ENCODE data around the gene SLC25A3. TPM values are rescaled to one million over a fixed set of nuclear protein-coding genes. Genes with fewer than 3 reads are reported as not detected.
"Not testable (repeated sequence)": the region's sequence is repeated elsewhere in the genome, so short reads cannot be mapped to it uniquely, and the experiment has no call there.

The SLC25A3 gene
- polyA plus RNA-seq, 1 donor: 521 TPM

GRCh38 chr12:98635657-98636323, 42.3 kb downstream of the SLC25A3 start:
- 92% methylated on average over 2 of the region's 4 CpGs for WGBS (ENCODE audit: insufficient coverage, low lambda C conversion rate)
- H3K9me3 ChIP-seq (ENCODE audit: control insufficient read depth, low read depth, low read length): no peaks in the 10 kb centered on the region
- no peaks in the 10 kb centered on the region for H3K27me3 ChIP-seq (ENCODE audit: control insufficient read depth, insufficient read depth, low read length)
- H3K4me3 ChIP-seq (ENCODE audit: low read length): no peak overlapping the region
- DNase-seq: no peak
- H3K27ac ChIP-seq (ENCODE audit: low read length): no peak overlapping the region
- H3K36me3 ChIP-seq (ENCODE audit: control insufficient read depth, insufficient read depth, low read length): peaks cover 5% of the 10 kb centered on the region
- no peaks in the 10 kb centered on the region for H3K4me1 ChIP-seq (ENCODE audit: control insufficient read depth, insufficient read depth, low read length)

GRCh38 chr12:98637068-98637467, 43.6 kb downstream of the SLC25A3 start:
- Histone ChIP-seq H3K4me1 (ENCODE audit: control insufficient read depth, insufficient read depth, low read length) (no peaks in the 10 kb centered on the region), H3K36me3 (ENCODE audit: control insufficient read depth, insufficient read depth, low read length) (peaks cover 5% of the 10 kb centered on the region), H3K27me3 (ENCODE audit: control insufficient read depth, insufficient read depth, low read length) (no peaks in the 10 kb centered on the region), H3K9me3 (ENCODE audit: control insufficient read depth, low read depth, low read length) (no peaks in the 10 kb centered on the region), H3K4me3 (ENCODE audit: low read length) (no peak overlapping the region), H3K27ac (ENCODE audit: low read length) (no peak overlapping the region)
- no peak for DNase-seq
- WGBS (ENCODE audit: insufficient coverage, low lambda C conversion rate): 100% methylated on average over 2 of the region's 2 CpGs

- H3K27ac ChIP-seq (ENCODE audit: low read length): no peak overlapping the region
- H3K9me3 ChIP-seq (ENCODE audit: control insufficient read depth, low read depth, low read length): no peaks in the 10 kb centered on the region
- peaks cover 3% of the 10 kb centered on the region for H3K36me3 ChIP-seq (ENCODE audit: control insufficient read depth, insufficient read depth, low read length)
- H3K4me1 ChIP-seq (ENCODE audit: control insufficient read depth, insufficient read depth, low read length): no peaks in the 10 kb centered on the region
- no peak for DNase-seq
- no peaks in the 10 kb centered on the region for H3K27me3 ChIP-seq (ENCODE audit: control insufficient read depth, insufficient read depth, low read length)
- no peak overlapping the region for H3K4me3 ChIP-seq (ENCODE audit: low read length)
- WGBS (ENCODE audit: insufficient coverage, low lambda C conversion rate): no CpG with 5 or more reads among the region's 2 CpGs
Measured at GRCh38 chr12:98638009-98638408, 44.5 kb downstream of the SLC25A3 start.

- 100% methylated on average over 1 of the region's 3 CpGs for whole genome bisulfite sequencing (ENCODE audit: insufficient coverage, low lambda C conversion rate)
- Histone ChIP-seq H3K36me3 (ENCODE audit: control insufficient read depth, insufficient read depth, low read length) (peaks cover 2% of the 10 kb centered on the region), H3K27me3 (ENCODE audit: control insufficient read depth, insufficient read depth, low read length) (no peaks in the 10 kb centered on the region), H3K9me3 (ENCODE audit: control insufficient read depth, low read depth, low read length) (no peaks in the 10 kb centered on the region), H3K4me1 (ENCODE audit: control insufficient read depth, insufficient read depth, low read length) (no peaks in the 10 kb centered on the region), H3K27ac (ENCODE audit: low read length) (no peak overlapping the region), H3K4me3 (ENCODE audit: low read length) (no peak overlapping the region)
- no peak for DNase-seq
Measured at GRCh38 chr12:98639491-98639890, 46.0 kb downstream of the SLC25A3 start.

- H3K27me3 ChIP-seq (ENCODE audit: control insufficient read depth, insufficient read depth, low read length); H3K27ac ChIP-seq (ENCODE audit: low read length); DNase-seq; H3K4me1 ChIP-seq (ENCODE audit: control insufficient read depth, insufficient read depth, low read length); H3K4me3 ChIP-seq (ENCODE audit: low read length); H3K9me3 ChIP-seq (ENCODE audit: control insufficient read depth, low read depth, low read length); H3K36me3 ChIP-seq (ENCODE audit: control insufficient read depth, insufficient read depth, low read length): not testable (repeated sequence)
- no CpG with 5 or more reads among the region's 5 CpGs for WGBS (ENCODE audit: insufficient coverage, low lambda C conversion rate)
Measured at GRCh38 chr12:98642801-98643200, 49.3 kb downstream of the SLC25A3 start.

- Histone ChIP-seq H3K27me3 (ENCODE audit: control insufficient read depth, insufficient read depth, low read length) (no peaks in the 10 kb centered on the region), H3K36me3 (ENCODE audit: control insufficient read depth, insufficient read depth, low read length) (peaks cover 8% of the 10 kb centered on the region), H3K4me1 (ENCODE audit: control insufficient read depth, insufficient read depth, low read length) (peaks cover 4% of the 10 kb centered on the region), H3K9me3 (ENCODE audit: control insufficient read depth, low read depth, low read length) (no peaks in the 10 kb centered on the region), H3K4me3 (ENCODE audit: low read length) (peak overlapping the region; percentile 95), H3K27ac (ENCODE audit: low read length) (peak overlapping the region; percentile 81)
- DNase-seq: no peak
- no CpG with 5 or more reads among the region's 20 CpGs for WGBS (ENCODE audit: insufficient coverage, low lambda C conversion rate)
Measured at GRCh38 chr12:98644433-98644711, 50.9 kb downstream of the SLC25A3 start.

GRCh38 chr12:98644712-98645571, 51.5 kb downstream of the SLC25A3 start, which contains the start of the genes APAF1 and IKBIP:
APAF1 (plus strand) TSS chr12:98645290; CDS start chr12:98648360, 3,070 bp downstream.
IKBIP (minus strand) TSS chr12:98644788; CDS start chr12:98644701, 87 bp downstream.
- peaks cover 4% of the 10 kb centered on the region for H3K4me1 ChIP-seq (ENCODE audit: control insufficient read depth, insufficient read depth, low read length)
- DNase-seq: peak; percentile 98
- H3K4me3 ChIP-seq (ENCODE audit: low read length): peak within 1 kb of the TSS; percentile 95
- peak within 1 kb of the TSS; percentile 92 for H3K27ac ChIP-seq (ENCODE audit: low read length)
- no CpG with 5 or more reads among the region's 91 CpGs for WGBS (ENCODE audit: insufficient coverage, low lambda C conversion rate)
- H3K36me3 ChIP-seq (ENCODE audit: control insufficient read depth, insufficient read depth, low read length): peaks cover 12% of the 10 kb centered on the region
- no peaks in the 10 kb centered on the region for H3K27me3 ChIP-seq (ENCODE audit: control insufficient read depth, insufficient read depth, low read length)
- H3K9me3 ChIP-seq (ENCODE audit: control insufficient read depth, low read depth, low read length): no peaks in the 10 kb centered on the region

- Histone ChIP-seq H3K27ac (ENCODE audit: low read length) (peak overlapping the region; percentile 92), H3K9me3 (ENCODE audit: control insufficient read depth, low read depth, low read length) (no peaks in the 10 kb centered on the region), H3K4me3 (ENCODE audit: low read length) (peak overlapping the region; percentile 77), H3K27me3 (ENCODE audit: control insufficient read depth, insufficient read depth, low read length) (no peaks in the 10 kb centered on the region), H3K36me3 (ENCODE audit: control insufficient read depth, insufficient read depth, low read length) (peaks cover 16% of the 10 kb centered on the region), H3K4me1 (ENCODE audit: control insufficient read depth, insufficient read depth, low read length) (peaks cover 4% of the 10 kb centered on the region)
- peak; percentile 17 to 63 for DNase-seq
- WGBS (ENCODE audit: insufficient coverage, low lambda C conversion rate): 0% methylated on average over 4 of the region's 24 CpGs
Measured at GRCh38 chr12:98645572-98646067, 52.1 kb downstream of the SLC25A3 start.

GRCh38 chr12:98646294-98647090, 53.0 kb downstream of the SLC25A3 start:
- 18% methylated on average over 2 of the region's 8 CpGs for WGBS (ENCODE audit: insufficient coverage, low lambda C conversion rate)
- DNase-seq: peak in 1 of 2 donors; percentile 25
- peak overlapping the region; percentile 92 for H3K27ac ChIP-seq (ENCODE audit: low read length)

GRCh38 chr12:98651328-98651727, 57.8 kb downstream of the SLC25A3 start:
- no peak for DNase-seq
- peaks cover 4% of the 10 kb centered on the region for H3K4me1 ChIP-seq (ENCODE audit: control insufficient read depth, insufficient read depth, low read length)
- no peaks in the 10 kb centered on the region for H3K27me3 ChIP-seq (ENCODE audit: control insufficient read depth, insufficient read depth, low read length)
- H3K9me3 ChIP-seq (ENCODE audit: control insufficient read depth, low read depth, low read length): no peaks in the 10 kb centered on the region
- peaks cover 25% of the 10 kb centered on the region for H3K36me3 ChIP-seq (ENCODE audit: control insufficient read depth, insufficient read depth, low read length)
- H3K4me3 ChIP-seq (ENCODE audit: low read length): no peak overlapping the region
- H3K27ac ChIP-seq (ENCODE audit: low read length): no peak overlapping the region

More at GRCh38 chr12:98646294-98647090, 53.0 kb downstream of the SLC25A3 start:
- Histone ChIP-seq H3K27me3 (ENCODE audit: control insufficient read depth, insufficient read depth, low read length) (no peaks in the 10 kb centered on the region), H3K36me3 (ENCODE audit: control insufficient read depth, insufficient read depth, low read length) (peaks cover 16% of the 10 kb centered on the region), H3K4me3 (ENCODE audit: low read length) (peak overlapping the region; percentile 77), H3K4me1 (ENCODE audit: control insufficient read depth, insufficient read depth, low read length) (peaks cover 4% of the 10 kb centered on the region), H3K9me3 (ENCODE audit: control insufficient read depth, low read depth, low read length) (no peaks in the 10 kb centered on the region)

Measured in large intestine (tissue), 3 donors.